Measurements from ENCODE around the gene DPP9. TPM values are rescaled to one million over a fixed set of nuclear protein-coding genes. Genes with fewer than 3 reads are reported as not detected.
A peak's percentile ranks its signal among the peaks of the same experiment; 100 is the strongest.

The DPP9 gene
- total and polyA plus RNA-seq, 2 of the 13 experiments (the other 11 are each of a cell fraction or from before 2014, with no cell fraction given): 8.4 to 25.8 TPM

DNA sequence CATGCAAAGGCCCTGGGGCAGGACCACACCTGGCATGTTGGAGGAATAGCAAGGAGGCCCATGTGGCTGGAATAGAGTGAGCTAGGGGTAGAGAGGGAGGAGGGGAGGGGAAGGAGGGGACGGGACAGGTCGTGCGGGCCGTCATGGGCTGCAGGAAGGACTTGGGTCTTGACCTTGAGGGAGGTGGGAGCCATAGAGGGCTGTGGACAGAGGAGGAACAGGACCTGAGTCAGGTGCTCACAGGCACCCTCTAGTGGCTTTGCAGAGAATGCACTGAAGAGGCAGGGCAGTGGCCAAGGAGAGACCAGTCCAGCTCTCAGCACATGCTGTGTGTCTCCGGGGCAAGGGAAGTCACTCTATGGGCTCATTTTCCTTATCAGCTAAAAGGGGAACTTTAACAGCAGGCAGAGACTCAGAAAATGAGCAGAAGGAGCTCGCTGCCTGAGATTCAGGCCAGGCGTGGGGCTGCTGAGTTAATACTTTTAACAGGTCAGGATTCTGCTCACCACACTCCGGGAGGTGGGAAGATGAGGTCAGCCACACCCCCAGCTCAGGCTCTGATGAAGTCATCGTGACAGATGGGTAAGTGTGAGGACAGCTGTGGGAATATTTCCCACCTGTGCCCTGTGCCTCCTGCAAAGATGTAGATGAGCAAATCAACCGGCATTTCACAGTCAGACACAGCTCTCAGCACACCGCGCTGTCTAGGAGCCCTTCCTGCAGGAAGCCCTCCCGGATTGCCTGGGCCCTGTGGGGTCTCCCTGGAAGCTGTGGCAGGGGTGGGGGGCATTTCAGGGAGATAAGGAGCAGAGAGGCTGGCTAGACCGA, 90.3 kb downstream of the DPP9 start (continued):
- TF ChIP-seq, protein P1, sequence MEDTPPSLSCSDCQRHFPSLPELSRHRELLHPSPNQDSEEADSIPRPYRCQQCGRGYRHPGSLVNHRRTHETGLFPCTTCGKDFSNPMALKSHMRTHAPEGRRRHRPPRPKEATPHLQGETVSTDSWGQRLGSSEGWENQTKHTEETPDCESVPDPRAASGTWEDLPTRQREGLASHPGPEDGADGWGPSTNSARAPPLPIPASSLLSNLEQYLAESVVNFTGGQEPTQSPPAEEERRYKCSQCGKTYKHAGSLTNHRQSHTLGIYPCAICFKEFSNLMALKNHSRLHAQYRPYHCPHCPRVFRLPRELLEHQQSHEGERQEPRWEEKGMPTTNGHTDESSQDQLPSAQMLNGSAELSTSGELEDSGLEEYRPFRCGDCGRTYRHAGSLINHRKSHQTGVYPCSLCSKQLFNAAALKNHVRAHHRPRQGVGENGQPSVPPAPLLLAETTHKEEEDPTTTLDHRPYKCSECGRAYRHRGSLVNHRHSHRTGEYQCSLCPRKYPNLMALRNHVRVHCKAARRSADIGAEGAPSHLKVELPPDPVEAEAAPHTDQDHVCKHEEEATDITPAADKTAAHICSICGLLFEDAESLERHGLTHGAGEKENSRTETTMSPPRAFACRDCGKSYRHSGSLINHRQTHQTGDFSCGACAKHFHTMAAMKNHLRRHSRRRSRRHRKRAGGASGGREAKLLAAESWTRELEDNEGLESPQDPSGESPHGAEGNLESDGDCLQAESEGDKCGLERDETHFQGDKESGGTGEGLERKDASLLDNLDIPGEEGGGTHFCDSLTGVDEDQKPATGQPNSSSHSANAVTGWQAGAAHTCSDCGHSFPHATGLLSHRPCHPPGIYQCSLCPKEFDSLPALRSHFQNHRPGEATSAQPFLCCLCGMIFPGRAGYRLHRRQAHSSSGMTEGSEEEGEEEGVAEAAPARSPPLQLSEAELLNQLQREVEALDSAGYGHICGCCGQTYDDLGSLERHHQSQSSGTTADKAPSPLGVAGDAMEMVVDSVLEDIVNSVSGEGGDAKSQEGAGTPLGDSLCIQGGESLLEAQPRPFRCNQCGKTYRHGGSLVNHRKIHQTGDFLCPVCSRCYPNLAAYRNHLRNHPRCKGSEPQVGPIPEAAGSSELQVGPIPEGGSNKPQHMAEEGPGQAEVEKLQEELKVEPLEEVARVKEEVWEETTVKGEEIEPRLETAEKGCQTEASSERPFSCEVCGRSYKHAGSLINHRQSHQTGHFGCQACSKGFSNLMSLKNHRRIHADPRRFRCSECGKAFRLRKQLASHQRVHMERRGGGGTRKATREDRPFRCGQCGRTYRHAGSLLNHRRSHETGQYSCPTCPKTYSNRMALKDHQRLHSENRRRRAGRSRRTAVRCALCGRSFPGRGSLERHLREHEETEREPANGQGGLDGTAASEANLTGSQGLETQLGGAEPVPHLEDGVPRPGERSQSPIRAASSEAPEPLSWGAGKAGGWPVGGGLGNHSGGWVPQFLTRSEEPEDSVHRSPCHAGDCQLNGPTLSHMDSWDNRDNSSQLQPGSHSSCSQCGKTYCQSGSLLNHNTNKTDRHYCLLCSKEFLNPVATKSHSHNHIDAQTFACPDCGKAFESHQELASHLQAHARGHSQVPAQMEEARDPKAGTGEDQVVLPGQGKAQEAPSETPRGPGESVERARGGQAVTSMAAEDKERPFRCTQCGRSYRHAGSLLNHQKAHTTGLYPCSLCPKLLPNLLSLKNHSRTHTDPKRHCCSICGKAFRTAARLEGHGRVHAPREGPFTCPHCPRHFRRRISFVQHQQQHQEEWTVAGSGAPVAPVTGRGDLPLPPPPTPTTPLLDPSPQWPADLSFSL (CRISPR knock-in tag; IDR thresholded peaks at IDR 0.05): no peak
- TF ChIP-seq TGIF2 (CRISPR knock-in tag; IDR thresholded peaks at IDR 0.05) (no peak), MAF1 (CRISPR knock-in tag; IDR thresholded peaks at IDR 0.05; ENCODE audit: borderline replicate concordance) (no peak), ZNF841 (CRISPR knock-in tag; IDR thresholded peaks at IDR 0.05; ENCODE audit: borderline replicate concordance) (no peak), ZNF329 (CRISPR knock-in tag; IDR thresholded peaks at IDR 0.05; ENCODE audit: low read depth) (peak; percentile 90), ZNF598 (CRISPR knock-in tag; IDR thresholded peaks at IDR 0.05; ENCODE audit: borderline replicate concordance) (no peak), ZFP1 (CRISPR knock-in tag; IDR thresholded peaks at IDR 0.05) (0 out of 2 replicates have a peak, but pooled peaks have one; percentile 29), SOX5 (CRISPR knock-in tag; IDR thresholded peaks at IDR 0.05; ENCODE audit: borderline replicate concordance) (no peak; the same call in 1 of the 2 replicates), GLI4 (CRISPR knock-in tag; IDR thresholded peaks at IDR 0.05; ENCODE audit: borderline replicate concordance) (no peak), SP5 (CRISPR knock-in tag; IDR thresholded peaks at IDR 0.05; ENCODE audit: borderline replicate concordance, low read depth) (no peak; the same call in 1 of the 2 replicates), SMYD3 (CRISPR knock-in tag; IDR thresholded peaks at IDR 0.05) (no peak), PCBP2 (optimal IDR thresholded peaks at IDR 0.05; ENCODE audit: low read depth, low read length, poor library complexity, severe bottlenecking) (no peak), HDAC6 (IDR thresholded peaks at IDR 0.05; ENCODE audit: low read depth, low read length) (no peak), ZNF607 (CRISPR knock-in tag; IDR thresholded peaks at IDR 0.05; ENCODE audit: borderline replicate concordance) (0 out of 2 replicates have a peak, but pooled peaks have one; percentile 56), ZNF3 (CRISPR knock-in tag; IDR thresholded peaks at IDR 0.05) (peak; percentile 95), NFATC3 (CRISPR knock-in tag; IDR thresholded peaks at IDR 0.05) (no peak), SMAD9 (CRISPR knock-in tag; IDR thresholded peaks at IDR 0.05) (no peak), SRSF9 (IDR thresholded peaks at IDR 0.05; ENCODE audit: borderline replicate concordance, insufficient read depth, low read depth, low read length, poor library complexity, severe bottlenecking) (no peak), TCF7 (IDR thresholded peaks at IDR 0.05; ENCODE audit: low read depth) (no peak)
- TF ChIP-seq, protein P2, sequence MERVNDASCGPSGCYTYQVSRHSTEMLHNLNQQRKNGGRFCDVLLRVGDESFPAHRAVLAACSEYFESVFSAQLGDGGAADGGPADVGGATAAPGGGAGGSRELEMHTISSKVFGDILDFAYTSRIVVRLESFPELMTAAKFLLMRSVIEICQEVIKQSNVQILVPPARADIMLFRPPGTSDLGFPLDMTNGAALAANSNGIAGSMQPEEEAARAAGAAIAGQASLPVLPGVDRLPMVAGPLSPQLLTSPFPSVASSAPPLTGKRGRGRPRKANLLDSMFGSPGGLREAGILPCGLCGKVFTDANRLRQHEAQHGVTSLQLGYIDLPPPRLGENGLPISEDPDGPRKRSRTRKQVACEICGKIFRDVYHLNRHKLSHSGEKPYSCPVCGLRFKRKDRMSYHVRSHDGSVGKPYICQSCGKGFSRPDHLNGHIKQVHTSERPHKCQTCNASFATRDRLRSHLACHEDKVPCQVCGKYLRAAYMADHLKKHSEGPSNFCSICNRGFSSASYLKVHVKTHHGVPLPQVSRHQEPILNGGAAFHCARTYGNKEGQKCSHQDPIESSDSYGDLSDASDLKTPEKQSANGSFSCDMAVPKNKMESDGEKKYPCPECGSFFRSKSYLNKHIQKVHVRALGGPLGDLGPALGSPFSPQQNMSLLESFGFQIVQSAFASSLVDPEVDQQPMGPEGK (CRISPR knock-in tag; IDR thresholded peaks at IDR 0.05): peak; percentile 34; the same call in 1 of the 2 replicates
- TF ChIP-seq, protein P3, sequence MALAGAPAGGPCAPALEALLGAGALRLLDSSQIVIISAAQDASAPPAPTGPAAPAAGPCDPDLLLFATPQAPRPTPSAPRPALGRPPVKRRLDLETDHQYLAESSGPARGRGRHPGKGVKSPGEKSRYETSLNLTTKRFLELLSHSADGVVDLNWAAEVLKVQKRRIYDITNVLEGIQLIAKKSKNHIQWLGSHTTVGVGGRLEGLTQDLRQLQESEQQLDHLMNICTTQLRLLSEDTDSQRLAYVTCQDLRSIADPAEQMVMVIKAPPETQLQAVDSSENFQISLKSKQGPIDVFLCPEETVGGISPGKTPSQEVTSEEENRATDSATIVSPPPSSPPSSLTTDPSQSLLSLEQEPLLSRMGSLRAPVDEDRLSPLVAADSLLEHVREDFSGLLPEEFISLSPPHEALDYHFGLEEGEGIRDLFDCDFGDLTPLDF (CRISPR knock-in tag; IDR thresholded peaks at IDR 0.05): no peak
